ENCODE data around the gene FAM107B. TPM values are rescaled to one million over a fixed set of nuclear protein-coding genes. Genes with fewer than 3 reads are reported as not detected.

FAM107B gene
- total and polyA plus RNA-seq, 2 of the 4 experiments (the other 2 are of a cell fraction), result 26.4 to 27.1 TPM

GRCh38 chr10:14727924-14728323, 46.8 kb downstream of the FAM107B start:
- dilution Hi-C loops (cut with HindIII; ENCODE audit: low sequenced_read_pairs, unreplicated experiment), result no loop called here
- Histone ChIP-seq H3K27ac (ENCODE audit: insufficient read depth, low read length) (no peak overlapping the region), H3K4me1 (ENCODE audit: control insufficient read depth, insufficient read depth, low read length) (no peaks in the 10 kb centered on the region), H3K79me1 (ENCODE audit: low read depth in 1 of 2, low read length in 2 of 2) (no peaks in the 10 kb centered on the region), H3K23ac (ENCODE audit: low read depth, low read length) (no peak overlapping the region), H4K91ac (ENCODE audit: insufficient read depth, low read depth, low read length) (no peak overlapping the region), H3K18ac (ENCODE audit: low read depth, low read length) (no peak overlapping the region), H4K5ac (ENCODE audit: low read depth, low read length) (no peak overlapping the region), H3K14ac (replicated peaks; ENCODE audit: low read depth, low read length) (no peak overlapping the region), H4K20me1 (ENCODE audit: insufficient read depth, low read length) (no peaks in the 10 kb centered on the region), H3K4me3 (ENCODE audit: insufficient read depth, low read depth, low read length) (no peak overlapping the region), H2BK15ac (ENCODE audit: low read depth, low read length) (no peak overlapping the region), H2AK5ac (ENCODE audit: low read depth, low read length) (no peak overlapping the region), H3K4me2 (ENCODE audit: low read depth, low read length) (no peak overlapping the region), H3K9ac (ENCODE audit: low read depth, low read length) (no peak overlapping the region), H3K9me1 (ENCODE audit: insufficient read depth, low read length) (no peaks in the 10 kb centered on the region; the same call in 1 of the 2 replicates), H3K9me3 (ENCODE audit: control insufficient read depth, insufficient read depth, low read length) (peaks cover 5% of the 10 kb centered on the region), H2BK20ac (ENCODE audit: low read depth, low read length) (no peak overlapping the region), H2BK5ac (ENCODE audit: low read depth, low read length, poor library complexity, severe bottlenecking) (no peak overlapping the region), H3K27me3 (ENCODE audit: control insufficient read depth, insufficient read depth, low read length) (peaks cover 7% of the 10 kb centered on the region), H3K4ac (ENCODE audit: low read depth, low read length) (no peak overlapping the region), H2BK120ac (ENCODE audit: low read depth, low read length) (no peak overlapping the region), H2AK9ac (replicated peaks; ENCODE audit: low read depth, low read length, poor library complexity) (no peak overlapping the region), H3K56ac (ENCODE audit: extremely low read depth, insufficient read depth, low read length) (no peak overlapping the region), H3K36me3 (ENCODE audit: control insufficient read depth, insufficient read depth, low read length) (no peaks in the 10 kb centered on the region), H2AFZ (replicated peaks; ENCODE audit: low read length, poor library complexity) (no peak overlapping the region), H4K8ac (ENCODE audit: low read depth in 2 of 2, low read length in 2 of 2) (no peak overlapping the region)
- intact Hi-C loops (cut with micrococcal nuclease), result no loop called here
- no peak for ATAC-seq (ENCODE audit: low read depth)
- DNase-seq, result no peak
- in situ Hi-C loops (cut with MboI; ENCODE audit: low sequenced_read_pairs), result no loop called here
- no TSS peak for BruUV-seq (replicated peaks)
- TF ChIP-seq MXI1 (IDR thresholded peaks at IDR 0.05; ENCODE audit: borderline replicate concordance, low read depth, low read length), result no peak
- TF ChIP-seq RFX5 (IDR thresholded peaks at IDR 0.05; ENCODE audit: low read depth, low read length), result no peak
- no peak for TF ChIP-seq USF2 (IDR thresholded peaks at IDR 0.05; ENCODE audit: low read depth, low read length)
- no peak for TF ChIP-seq ELK1 (IDR thresholded peaks at IDR 0.05; ENCODE audit: borderline replicate concordance, low read depth, low read length)
- TF ChIP-seq SMC3 (IDR thresholded peaks at IDR 0.05; ENCODE audit: low read depth, low read length), result no peak
- no peak for TF ChIP-seq CTCF (conservative IDR thresholded peaks at IDR 0.05; ENCODE audit: low read depth, low read length)
- TF ChIP-seq RAD21 (IDR thresholded peaks at IDR 0.05; ENCODE audit: low read length), result no peak
- TF ChIP-seq MAZ (IDR thresholded peaks at IDR 0.05; ENCODE audit: borderline replicate concordance, low read depth, low read length), result no peak
- TF ChIP-seq CHD1 (IDR thresholded peaks at IDR 0.05; ENCODE audit: low read depth, low read length), result no peak
- no peak for TF ChIP-seq FOS (IDR thresholded peaks at IDR 0.05; ENCODE audit: low read depth, low read length)
- CTCF ChIA-PET, result no interaction called here
- no CpG with 5 or more reads among the region's 1 CpG for WGBS, 2 experiments (ENCODE audit: extremely low coverage in 2 of 2, insufficient read length in 1 of 2)
- POLR2A ChIA-PET (ENCODE audit: unreplicated experiment), result no interaction called here

Measured in IMR-90 (cell line).